ENCODE results near the gene DNAJC16.

- TF ChIP-seq CTCF (IDR thresholded peaks at IDR 0.05; ENCODE audit: low read depth, low read length, missing input control) (no peak), TAF1 (conservative IDR thresholded peaks at IDR 0.05) (no peak), MAX (IDR thresholded peaks at IDR 0.05) (no peak), HNF4G (IDR thresholded peaks at IDR 0.05) (no peak), REST (IDR thresholded peaks at IDR 0.05) (no peak), GABPA (IDR thresholded peaks at IDR 0.05 in 1 of 2, conservative IDR thresholded peaks at IDR 0.05 in 1 of 2) (no peak), YY1 (IDR thresholded peaks at IDR 0.05) (no peak), RAD21 (IDR thresholded peaks at IDR 0.05) (no peak), EGR1 (IDR thresholded peaks at IDR 0.05; ENCODE audit: low read depth in 2 of 2) (no peak), JUND (IDR thresholded peaks at IDR 0.05) (no peak), ATF3 (IDR thresholded peaks at IDR 0.05) (no peak), RXRA (IDR thresholded peaks at IDR 0.05) (no peak)
Measured at GRCh38 chr1:15488371-15488770, 38.3 kb upstream of the DNAJC16 start.
